ENCODE results near the gene CDC37L1. TPM values are rescaled to one million over a fixed set of nuclear protein-coding genes. Genes with fewer than 3 reads are reported as not detected.

The CDC37L1 gene
- total RNA-seq, 1 donor from 2014 or later = 43.0 TPM

- intact Hi-C loops (cut with DNase I) = loop anchor here (10.0 kb wide), 1 partner anchor 319 kb away; the partner anchor contains the start of gene JAK2
- DNase-seq (ENCODE audit: low spot score) = no peak
These were observed 14.0 kb upstream of the CDC37L1 start for GRCh38 chr9:4665357-4665756.

GRCh38 chr9:4666042-4666699, 13.2 kb upstream of the CDC37L1 start, which contains the start of gene SPATA6L:
Gene SPATA6L (minus strand): TSS chr9:4666480. CDS start chr9:4666250, 230 bp downstream.
- intact Hi-C loops (cut with DNase I) = loop anchor here (10.0 kb wide), 1 partner anchor 319 kb away; the partner anchor contains the start of gene JAK2
- peak; percentile 86 for DNase-seq (ENCODE audit: low spot score)

- DNase-seq (ENCODE audit: low spot score) = no peak
- intact Hi-C loops (cut with DNase I) = loop anchor here (10.0 kb wide), 1 partner anchor 317 kb away; the partner anchor contains the start of gene JAK2
These were observed 11.7 kb upstream of the CDC37L1 start for GRCh38 chr9:4667681-4668080.

- no peak for DNase-seq (ENCODE audit: low spot score)
- intact Hi-C loops (cut with DNase I) = loop anchor here (10.0 kb wide), 1 partner anchor 316 kb away; the partner anchor contains the start of gene JAK2
These were observed 10.8 kb upstream of the CDC37L1 start for GRCh38 chr9:4668604-4669003.

- intact Hi-C loops (cut with DNase I) = loop anchor here (10.0 kb wide), 1 partner anchor 315 kb away; the partner anchor contains the start of gene JAK2
- DNase-seq (ENCODE audit: low spot score) = no peak
These were observed 9.5 kb upstream of the CDC37L1 start for GRCh38 chr9:4669890-4670289.

- intact Hi-C loops (cut with DNase I) = no loop called here
- DNase-seq (ENCODE audit: low spot score) = no peak
These were observed 8.8 kb upstream of the CDC37L1 start for GRCh38 chr9:4670591-4670990.

- no peak for DNase-seq (ENCODE audit: low spot score)
- intact Hi-C loops (cut with DNase I) = no loop called here
These were observed 7.6 kb upstream of the CDC37L1 start for GRCh38 chr9:4671737-4672136.

GRCh38 chr9:4674783-4675182, 4.6 kb upstream of the CDC37L1 start:
- intact Hi-C loops (cut with DNase I) = loop anchor here (5.0 kb wide), 1 partner anchor 68 kb away; the partner anchor contains the start of gene AK3

GRCh38 chr9:4677392-4677791, 2.0 kb upstream of the CDC37L1 start:
- intact Hi-C loops (cut with DNase I) = loop anchor here (5.0 kb wide), 1 partner anchor 65 kb away; the partner anchor contains the start of gene AK3

More at GRCh38 chr9:4674783-4675182, 4.6 kb upstream of the CDC37L1 start:
- DNase-seq (ENCODE audit: low spot score) = no peak

GRCh38 chr9:4678679-4679267, 596 bp upstream of the CDC37L1 start:
- intact Hi-C loops (cut with DNase I) = loop anchor here (2.0 to 5.0 kb wide), 2 partner anchors 16 to 64 kb away; partner anchors contain the start of genes AK3 and PLPP6
- no peak for DNase-seq (ENCODE audit: low spot score)

More at GRCh38 chr9:4677392-4677791, 2.0 kb upstream of the CDC37L1 start:
- no peak for DNase-seq (ENCODE audit: low spot score)

GRCh38 chr9:4680173-4680525, 780 bp downstream of the CDC37L1 start:
- no peak for DNase-seq (ENCODE audit: low spot score)
- intact Hi-C loops (cut with DNase I) = no loop called here

GRCh38 chr9:4680750-4681149, 1.4 kb downstream of the CDC37L1 start:
- intact Hi-C loops (cut with DNase I) = no loop called here

GRCh38 chr9:4684820-4685219, 5.5 kb downstream of the CDC37L1 start:
- no peak for DNase-seq (ENCODE audit: low spot score)
- intact Hi-C loops (cut with DNase I) = no loop called here

More at GRCh38 chr9:4680750-4681149, 1.4 kb downstream of the CDC37L1 start:
- DNase-seq (ENCODE audit: low spot score) = no peak

GRCh38 chr9:4686112-4686511, 6.7 kb downstream of the CDC37L1 start:
- DNase-seq (ENCODE audit: low spot score) = no peak
- intact Hi-C loops (cut with DNase I) = no loop called here

- intact Hi-C loops (cut with DNase I) = no loop called here
- no peak for DNase-seq (ENCODE audit: low spot score)
These were observed 7.2 kb downstream of the CDC37L1 start for GRCh38 chr9:4686584-4686983.

- no peak for DNase-seq (ENCODE audit: low spot score)
- intact Hi-C loops (cut with DNase I) = no loop called here
These were observed 9.7 kb downstream of the CDC37L1 start for GRCh38 chr9:4689021-4689420.

GRCh38 chr9:4689687-4690104, 10.3 kb downstream of the CDC37L1 start:
- no peak for DNase-seq (ENCODE audit: low spot score)
- intact Hi-C loops (cut with DNase I) = no loop called here

GRCh38 chr9:4690144-4690543, 10.8 kb downstream of the CDC37L1 start:
- DNase-seq (ENCODE audit: low spot score) = no peak
- intact Hi-C loops (cut with DNase I) = no loop called here

GRCh38 chr9:4691795-4692194, 12.4 kb downstream of the CDC37L1 start:
- intact Hi-C loops (cut with DNase I) = no loop called here
- DNase-seq (ENCODE audit: low spot score) = no peak

- intact Hi-C loops (cut with DNase I) = no loop called here
- DNase-seq (ENCODE audit: low spot score) = no peak
These were observed 20.7 kb downstream of the CDC37L1 start for GRCh38 chr9:4700091-4700490.

- intact Hi-C loops (cut with DNase I) = no loop called here
- no peak for DNase-seq (ENCODE audit: low spot score)
These were observed 21.6 kb downstream of the CDC37L1 start for GRCh38 chr9:4700932-4701331.

All from cardiac septum (tissue), 1 donor.